ENCODE measurements around the gene TNFRSF4.

- TF ChIP-seq CTCF (conservative IDR thresholded peaks at IDR 0.05 in 1 of 2, IDR thresholded peaks at IDR 0.05 in 1 of 2; ENCODE audit: low read depth in 1 of 2, low read length in 2 of 2), result no peak
- TF ChIP-seq EZH2 (IDR thresholded peaks at IDR 0.05; ENCODE audit: low read length, missing control alignments), result no peak
These were observed 12.0 kb upstream of the TNFRSF4 start for GRCh38 chr1:1225913-1226312.

Data from fibroblast of lung (primary cell).